ENCODE measurements around the gene TSPAN18. TPM values are rescaled to one million over a fixed set of nuclear protein-coding genes. Genes with fewer than 3 reads are reported as not detected.

The TSPAN18 gene
- total RNA-seq, 4 donors from 2014 or later, result 0.34 to 11.5 (median 2.7) TPM

DNA sequence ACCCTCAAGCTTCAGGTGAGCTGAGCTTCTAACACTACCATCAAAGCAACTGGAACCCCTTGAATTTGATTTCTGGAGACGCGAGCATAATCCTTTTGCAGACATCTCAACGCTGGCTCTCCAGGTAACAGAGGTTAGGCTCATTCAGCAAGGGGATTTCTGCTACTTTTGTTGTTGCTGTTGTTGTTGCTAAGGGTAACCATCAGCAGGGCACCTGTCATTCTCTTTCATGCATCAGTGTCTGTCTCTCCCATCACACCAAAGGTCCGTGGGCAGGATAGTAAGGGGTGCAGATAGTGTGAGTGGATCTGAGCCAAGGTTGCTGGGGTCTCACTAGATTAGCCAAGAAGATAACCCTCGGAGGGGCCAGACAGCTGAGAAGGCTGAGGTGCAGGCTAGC is 133.6 kb downstream of the TSPAN18 start:
- TF ChIP-seq, protein P1, sequence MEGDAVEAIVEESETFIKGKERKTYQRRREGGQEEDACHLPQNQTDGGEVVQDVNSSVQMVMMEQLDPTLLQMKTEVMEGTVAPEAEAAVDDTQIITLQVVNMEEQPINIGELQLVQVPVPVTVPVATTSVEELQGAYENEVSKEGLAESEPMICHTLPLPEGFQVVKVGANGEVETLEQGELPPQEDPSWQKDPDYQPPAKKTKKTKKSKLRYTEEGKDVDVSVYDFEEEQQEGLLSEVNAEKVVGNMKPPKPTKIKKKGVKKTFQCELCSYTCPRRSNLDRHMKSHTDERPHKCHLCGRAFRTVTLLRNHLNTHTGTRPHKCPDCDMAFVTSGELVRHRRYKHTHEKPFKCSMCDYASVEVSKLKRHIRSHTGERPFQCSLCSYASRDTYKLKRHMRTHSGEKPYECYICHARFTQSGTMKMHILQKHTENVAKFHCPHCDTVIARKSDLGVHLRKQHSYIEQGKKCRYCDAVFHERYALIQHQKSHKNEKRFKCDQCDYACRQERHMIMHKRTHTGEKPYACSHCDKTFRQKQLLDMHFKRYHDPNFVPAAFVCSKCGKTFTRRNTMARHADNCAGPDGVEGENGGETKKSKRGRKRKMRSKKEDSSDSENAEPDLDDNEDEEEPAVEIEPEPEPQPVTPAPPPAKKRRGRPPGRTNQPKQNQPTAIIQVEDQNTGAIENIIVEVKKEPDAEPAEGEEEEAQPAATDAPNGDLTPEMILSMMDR (IDR thresholded peaks at IDR 0.05; ENCODE audit: low read depth), result no peak

DNA sequence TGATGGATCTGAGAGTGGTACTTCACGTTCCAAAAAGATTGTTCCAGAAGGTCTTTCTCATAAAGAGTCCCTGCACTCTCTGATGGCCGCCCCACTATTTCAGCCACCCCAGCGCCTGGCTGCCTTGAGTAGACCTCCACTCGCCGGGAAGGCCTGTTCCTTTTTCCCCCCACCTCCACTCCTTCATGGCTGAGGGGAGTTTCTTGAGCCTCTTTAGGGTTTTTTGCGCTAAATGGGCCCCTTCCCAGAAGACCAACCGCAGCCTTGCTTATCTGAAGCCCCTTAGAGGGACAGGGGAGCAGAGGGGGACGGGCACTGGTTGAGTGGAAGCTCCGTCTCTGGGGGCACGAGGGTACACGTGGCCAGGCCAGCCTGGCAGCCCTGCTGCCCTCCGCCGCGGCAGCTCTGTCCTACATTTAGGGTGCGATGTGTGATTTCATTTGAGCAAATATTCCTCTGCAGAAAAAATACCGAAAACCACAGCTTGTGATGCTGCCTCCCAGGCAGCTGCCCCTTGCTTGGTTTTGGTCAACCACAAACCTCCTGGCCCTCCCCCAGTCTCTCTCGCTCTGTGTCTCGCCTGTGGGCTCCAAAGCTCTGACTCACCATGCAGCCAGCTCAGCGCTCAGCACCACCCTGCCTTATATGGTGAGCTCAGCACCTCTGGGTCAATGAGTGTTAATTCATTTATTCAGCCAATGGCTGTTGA is 135.2 kb downstream of the TSPAN18 start:
- TF ChIP-seq, protein P1 (IDR thresholded peaks at IDR 0.05; ENCODE audit: low read depth), result no peak

DNA sequence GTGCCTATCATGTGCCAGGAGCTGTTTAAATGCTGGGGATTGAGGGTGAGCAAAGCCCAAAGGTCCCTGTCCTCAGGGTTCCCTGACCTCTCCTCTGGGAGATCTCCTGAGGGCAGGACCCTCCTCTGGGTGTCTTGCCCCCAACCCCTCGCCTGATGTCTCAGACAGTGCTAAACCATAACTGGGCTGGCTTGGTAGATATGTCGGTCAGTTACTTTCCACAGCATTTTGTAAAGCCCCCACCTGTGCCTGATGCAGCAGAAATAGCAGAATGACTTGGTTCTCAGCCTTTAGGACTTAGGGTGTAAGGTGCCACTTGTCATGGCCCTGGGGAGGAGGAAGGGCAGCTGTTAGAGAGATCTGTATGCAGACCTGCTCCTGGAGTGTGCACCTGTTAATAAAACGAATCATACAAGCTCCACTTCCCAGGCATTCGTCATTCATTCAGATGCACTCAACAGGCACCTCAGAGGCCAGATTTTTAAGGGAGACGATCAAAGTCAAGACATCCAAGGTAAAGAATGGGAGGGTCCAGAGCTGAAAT is 135.9 kb downstream of the TSPAN18 start:
- TF ChIP-seq, protein P1 (IDR thresholded peaks at IDR 0.05; ENCODE audit: low read depth), result no peak

DNA sequence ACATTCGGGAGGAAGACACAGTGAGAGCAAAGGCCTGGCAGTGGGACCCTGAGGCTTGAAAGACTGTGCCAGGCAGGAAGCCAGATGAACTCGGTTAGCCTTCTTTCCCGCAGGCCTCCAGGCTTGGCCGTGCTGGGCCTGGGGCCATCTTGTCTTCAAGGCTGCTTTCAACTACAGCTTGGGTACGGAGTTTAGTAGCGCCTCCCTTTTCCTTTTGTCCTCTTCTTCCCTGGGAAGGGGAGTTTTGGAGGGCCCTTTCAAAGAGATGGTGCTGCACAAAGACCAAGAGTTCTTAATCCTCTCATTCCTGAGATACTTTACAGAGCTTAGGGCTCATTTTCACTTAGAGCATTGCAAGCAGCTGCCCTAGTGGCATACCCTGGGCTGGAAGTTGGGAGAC is 136.5 kb downstream of the TSPAN18 start:
- TF ChIP-seq, protein P1 (IDR thresholded peaks at IDR 0.05; ENCODE audit: low read depth), result no peak

DNA sequence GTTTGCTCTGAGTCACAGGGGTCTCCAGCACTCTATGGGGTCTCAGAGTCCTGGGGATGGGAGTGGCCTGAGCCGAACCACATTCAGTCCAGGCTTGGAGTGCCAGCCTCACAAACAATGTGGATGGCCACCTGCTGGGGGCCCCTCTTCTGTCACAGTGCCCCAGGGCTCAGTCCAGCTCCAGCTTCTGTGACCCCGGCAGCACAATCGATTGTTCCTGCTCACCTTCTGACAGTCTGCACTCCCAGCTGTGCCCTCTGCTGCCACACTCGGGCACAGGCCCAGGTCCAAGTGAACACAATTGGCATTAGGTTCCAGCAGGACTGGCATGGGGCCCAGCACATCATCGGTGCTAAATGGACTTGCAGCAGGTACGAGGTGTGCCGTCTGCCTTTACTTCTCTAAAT is 139.1 kb downstream of the TSPAN18 start:
- TF ChIP-seq, protein P1 (IDR thresholded peaks at IDR 0.05; ENCODE audit: low read depth), result no peak

DNA sequence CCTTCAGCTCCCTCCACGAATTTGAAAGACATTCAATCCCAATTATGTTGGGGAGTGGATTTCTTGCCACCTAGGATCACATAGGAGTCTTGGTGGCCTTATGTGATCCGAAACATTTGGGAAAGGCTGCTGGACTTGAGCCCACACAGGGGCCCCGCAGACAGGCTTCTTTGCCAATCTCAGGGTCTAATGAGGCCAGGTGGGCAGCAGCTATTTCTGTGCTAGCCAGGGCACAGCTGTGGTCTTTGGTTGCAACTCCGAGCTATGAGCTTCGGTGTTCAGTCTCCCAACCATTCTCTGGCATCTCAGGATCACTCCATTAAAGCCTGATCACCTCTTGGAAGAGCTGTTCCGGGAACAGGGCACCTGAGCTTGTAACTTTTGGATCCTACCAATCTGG is 139.5 kb downstream of the TSPAN18 start:
- TF ChIP-seq, protein P1 (IDR thresholded peaks at IDR 0.05; ENCODE audit: low read depth), result no peak

DNA sequence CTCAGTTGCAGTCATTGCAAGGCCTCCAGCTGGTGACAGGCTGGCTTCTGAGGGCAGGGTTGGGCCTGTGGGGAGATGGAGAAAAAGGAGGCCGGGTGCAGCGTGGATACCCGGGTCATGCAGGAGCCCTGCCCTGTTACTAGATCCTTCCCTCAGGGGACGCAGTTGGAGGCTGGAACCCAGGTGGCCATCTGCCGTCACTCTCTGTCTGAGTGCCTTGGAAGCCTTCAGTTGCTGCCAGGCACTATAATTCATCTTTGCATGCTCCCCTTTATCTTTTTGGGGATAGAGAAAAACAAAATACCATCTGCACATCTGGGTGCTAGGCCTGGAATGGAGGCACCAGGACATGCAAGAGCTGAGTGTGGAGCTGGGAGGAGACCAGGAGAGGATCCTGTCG is 141.3 kb downstream of the TSPAN18 start:
- TF ChIP-seq, protein P1 (IDR thresholded peaks at IDR 0.05; ENCODE audit: low read depth), result no peak
